Activated B cell treated with CpG ODN at 0.5 μM for 24 hours (primary cell): ENCODE data around the gene AVPI1. TPM values are rescaled to one million over a fixed set of nuclear protein-coding genes. Genes with fewer than 3 reads are reported as not detected.

ENCODE experiments used
- ATAC-seq: fragments of 200-7000 bp; cut with Tn5 transposase; one replicate; pipeline ENCODE4 v1.10.0; 2021; ENCODE audit warnings: low read depth, mild to moderate bottlenecking, moderate library complexity
- CTCF ChIA-PET: fragments of 350-600 bp; sonication (Branson Sonifier 250); formaldehyde crosslinking; loops from one replicate; lab custom pipeline; 2021; ENCODE audit warnings: antibody characterized with exemption; lab: Charles Lee
- POLR2A ChIA-PET: fragments of 350-600 bp; sonication (Branson Sonifier 250); formaldehyde crosslinking; loops from one replicate; lab custom pipeline; 2021; ENCODE audit warnings: antibody characterized with exemption; lab: Charles Lee
- DNase-seq: peaks from one replicate; pipeline ENCODE4 v3.0.0; 2022
- H3K27ac Mint-ChIP-seq: one replicate; pipeline ENCODE4 v1.8.0; 2020; ENCODE audit warnings: mixed read lengths
- H3K27me3 Mint-ChIP-seq: one replicate; pipeline ENCODE4 v1.8.0; 2021; ENCODE audit warnings: mixed read lengths
- H3K36me3 Mint-ChIP-seq: one replicate; pipeline ENCODE4 v1.8.0; 2021; ENCODE audit warnings: low read depth, mixed read lengths
- H3K4me1 Mint-ChIP-seq: one replicate; pipeline ENCODE4 v1.8.0; 2021; ENCODE audit warnings: mixed read lengths
- H3K4me3 Mint-ChIP-seq: one replicate; pipeline ENCODE4 v1.8.0; 2020; ENCODE audit warnings: mild to moderate bottlenecking, mixed read lengths
- H3K9me3 Mint-ChIP-seq: one replicate; pipeline ENCODE4 v1.8.0; 2020; ENCODE audit warnings: mixed read lengths
- intact Hi-C: fragments of 100-400 bp; cut with micrococcal nuclease; formaldehyde crosslinking; loops from one replicate; pipeline ENCODE4 v1.15.1; 2024
- total RNA-seq: library from RNA; stranded (reverse); gene quantifications from 2 replicates; pipeline ENCODE4 v1.2.3, GENCODE V29; 2022
- TF ChIP-seq, protein P1 (sequence below): fragments of 200-600 bp; IDR thresholded peaks from one replicate; pipeline ENCODE4 v1.8.0; 2022; ENCODE audit warnings: antibody characterized with exemption, mild to moderate bottlenecking

The AVPI1 gene
- total RNA-seq, 1 donor from 2014 or later, result 0.51 TPM

DNA sequence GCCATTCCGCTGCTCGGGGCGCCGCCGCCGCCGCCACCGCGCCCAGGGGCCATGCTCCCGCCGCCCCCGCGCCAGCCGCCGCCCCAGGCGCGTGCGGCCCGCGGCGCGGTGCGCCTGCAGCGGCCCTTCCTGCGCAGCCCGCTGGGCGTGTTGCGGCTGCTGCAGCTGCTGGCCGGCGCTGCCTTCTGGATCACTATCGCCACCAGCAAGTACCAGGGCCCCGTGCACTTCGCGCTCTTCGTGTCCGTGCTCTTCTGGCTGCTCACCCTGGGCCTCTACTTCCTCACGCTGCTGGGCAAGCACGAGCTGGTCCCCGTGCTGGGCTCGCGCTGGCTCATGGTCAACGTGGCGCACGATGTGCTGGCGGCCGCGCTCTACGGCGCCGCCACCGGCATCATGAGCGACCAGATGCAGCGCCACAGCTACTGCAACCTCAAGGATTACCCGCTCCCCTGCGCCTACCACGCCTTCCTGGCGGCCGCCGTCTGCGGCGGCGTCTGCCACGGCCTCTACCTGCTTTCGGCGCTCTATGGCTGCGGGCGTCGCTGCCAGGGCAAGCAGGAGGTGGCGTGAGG is 26.9 kb upstream of the AVPI1 start:
- TF ChIP-seq, protein P1, sequence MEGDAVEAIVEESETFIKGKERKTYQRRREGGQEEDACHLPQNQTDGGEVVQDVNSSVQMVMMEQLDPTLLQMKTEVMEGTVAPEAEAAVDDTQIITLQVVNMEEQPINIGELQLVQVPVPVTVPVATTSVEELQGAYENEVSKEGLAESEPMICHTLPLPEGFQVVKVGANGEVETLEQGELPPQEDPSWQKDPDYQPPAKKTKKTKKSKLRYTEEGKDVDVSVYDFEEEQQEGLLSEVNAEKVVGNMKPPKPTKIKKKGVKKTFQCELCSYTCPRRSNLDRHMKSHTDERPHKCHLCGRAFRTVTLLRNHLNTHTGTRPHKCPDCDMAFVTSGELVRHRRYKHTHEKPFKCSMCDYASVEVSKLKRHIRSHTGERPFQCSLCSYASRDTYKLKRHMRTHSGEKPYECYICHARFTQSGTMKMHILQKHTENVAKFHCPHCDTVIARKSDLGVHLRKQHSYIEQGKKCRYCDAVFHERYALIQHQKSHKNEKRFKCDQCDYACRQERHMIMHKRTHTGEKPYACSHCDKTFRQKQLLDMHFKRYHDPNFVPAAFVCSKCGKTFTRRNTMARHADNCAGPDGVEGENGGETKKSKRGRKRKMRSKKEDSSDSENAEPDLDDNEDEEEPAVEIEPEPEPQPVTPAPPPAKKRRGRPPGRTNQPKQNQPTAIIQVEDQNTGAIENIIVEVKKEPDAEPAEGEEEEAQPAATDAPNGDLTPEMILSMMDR, result no peak
- intact Hi-C loops, result loop anchor here (1.0 to 2.0 kb wide), 3 partner anchors 17 to 27 kb away; partner anchors contain the start of genes AVPI1 and ZFYVE27
- DNase-seq (peak; percentile 50), ATAC-seq (peak; percentile 84)
- Mint-ChIP-seq H3K9me3 (no peaks in the 10 kb centered on the region), H3K27ac (peak overlapping the region; percentile 73), H3K4me1 (peaks cover 14% of the 10 kb centered on the region), H3K4me3 (peak overlapping the region; percentile 97), H3K27me3 (peaks cover 23% of the 10 kb centered on the region), H3K36me3 (peaks cover 4% of the 10 kb centered on the region)
- ChIA-PET POLR2A (interaction anchor here (1.1 to 2.0 kb wide), 3 partner anchors 18 to 27 kb away, joined by 3 to 16 read pairs (median 9); partner anchors contain the start of genes AVPI1 and ZFYVE27), CTCF (interaction anchor here (0.7 to 1.5 kb wide), 3 partner anchors 14 to 30 kb away, joined by 3 to 4 read pairs (median 4); no protein-coding TSS in a partner anchor)

DNA sequence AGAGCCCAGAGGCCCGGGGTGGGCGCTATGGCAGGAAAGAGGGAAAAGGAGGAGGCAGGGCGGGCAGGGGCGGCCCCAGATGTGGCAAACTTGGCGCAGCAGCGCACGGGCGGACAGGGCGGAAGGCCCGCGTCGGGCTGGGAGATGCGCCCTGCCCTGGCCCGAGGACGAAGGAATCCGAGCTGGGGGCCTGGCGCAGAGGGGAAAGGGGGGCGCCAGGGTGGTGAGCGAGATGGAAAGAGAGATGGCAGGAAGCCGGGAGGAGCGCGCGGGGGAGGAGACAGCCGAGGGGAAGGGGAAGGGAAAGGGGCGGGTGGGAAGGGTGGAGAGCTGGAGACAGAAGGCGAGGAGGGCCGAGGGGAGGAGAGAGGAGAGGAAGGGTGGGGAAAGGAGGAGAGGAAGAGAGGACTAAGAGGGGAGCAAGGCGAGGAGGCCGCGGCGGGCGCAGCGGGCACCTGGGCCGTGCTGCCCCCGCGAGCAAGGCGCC is 26.3 kb upstream of the AVPI1 start, which contains the start of gene MARVELD1:
Gene MARVELD1, plus strand, starts transcription at position 392 of the 487 bp plus-strand sequence. CDS start 147 bp downstream, outside the sequence.
- POLR2A ChIA-PET, result interaction anchor here (1.1 to 2.0 kb wide), 3 partner anchors 19 to 26 kb away, joined by 3 to 16 read pairs (median 9); partner anchors contain the start of genes AVPI1 and ZFYVE27
- Mint-ChIP-seq H3K36me3 (peaks cover 4% of the 10 kb centered on the region), H3K4me3 (peak within 1 kb of the TSS; percentile 97), H3K27ac (peak within 1 kb of the TSS; percentile 73), H3K9me3 (no peaks in the 10 kb centered on the region), H3K4me1 (peaks cover 14% of the 10 kb centered on the region), H3K27me3 (peaks cover 27% of the 10 kb centered on the region)
- intact Hi-C loops, result no loop called here
- DNase-seq (no peak), ATAC-seq (no peak)
- TF ChIP-seq, protein P1, result no peak
- CTCF ChIA-PET, result interaction anchor here (0.7 to 1.5 kb wide), 2 partner anchors 18 to 30 kb away, joined by 3 to 4 read pairs; no protein-coding TSS in a partner anchor

DNA sequence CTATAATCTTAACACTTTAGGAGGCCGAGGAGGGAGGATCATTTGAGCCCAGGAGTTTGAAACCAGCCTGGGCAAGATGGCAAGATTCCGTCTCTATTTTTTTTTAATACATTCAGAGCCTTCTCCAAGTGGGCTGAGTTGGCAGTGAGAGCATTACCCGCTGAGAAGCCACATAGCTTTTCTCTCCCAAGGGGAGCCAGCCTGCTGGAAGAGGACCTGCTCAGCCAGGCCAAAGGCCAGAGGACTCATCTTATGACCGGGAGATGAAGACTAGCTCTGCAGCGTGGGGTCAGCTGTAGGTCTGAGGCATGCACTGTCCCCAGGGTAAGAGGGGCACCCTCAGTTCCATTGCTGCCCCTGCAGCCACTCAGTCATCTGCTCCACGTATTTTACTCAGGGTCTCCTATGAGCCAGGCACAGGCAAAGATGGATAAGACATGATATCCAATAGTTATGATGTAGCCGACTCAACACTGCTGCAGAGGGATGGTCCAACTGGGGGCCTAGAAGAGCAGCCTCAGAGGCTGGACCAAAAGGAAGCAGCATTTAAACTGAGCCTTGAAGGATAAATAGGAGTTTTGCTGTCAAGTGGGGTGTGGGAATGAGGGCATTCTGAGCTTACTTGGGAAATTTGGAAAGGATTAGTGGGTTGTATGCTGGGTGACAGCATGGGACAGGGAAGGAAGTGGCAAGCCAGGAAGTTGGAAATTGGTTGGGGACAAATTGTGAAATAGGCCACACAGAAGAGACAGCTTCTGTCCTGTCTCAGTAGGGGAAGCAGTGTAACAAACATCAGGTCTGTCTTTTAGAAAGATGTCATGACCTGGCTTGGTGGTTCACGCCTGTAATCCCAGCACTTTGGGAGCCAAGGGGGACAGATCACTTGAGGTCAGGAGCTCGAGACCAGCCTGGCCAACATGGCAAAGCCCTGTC is 24.9 kb upstream of the AVPI1 start:
- intact Hi-C loops, result no loop called here
- H3K9me3 Mint-ChIP-seq, result no peaks in the 10 kb centered on the region
- H3K27me3 Mint-ChIP-seq, result peaks cover 33% of the 10 kb centered on the region
- no peak for DNase-seq
- H3K4me1 Mint-ChIP-seq, result peaks cover 14% of the 10 kb centered on the region
- TF ChIP-seq, protein P1, result no peak
- peak overlapping the region; percentile 21 for H3K4me3 Mint-ChIP-seq
- no peak for ATAC-seq
- peaks cover 4% of the 10 kb centered on the region for H3K36me3 Mint-ChIP-seq
- ChIA-PET POLR2A (interaction anchor here (0.6 kb wide), 1 partner anchor 13 kb away, joined by 4 read pairs; no protein-coding TSS in a partner anchor), CTCF (interaction anchor here (1.0 kb wide), 1 partner anchor 19 kb away, joined by 3 read pairs; no protein-coding TSS in a partner anchor)
- H3K27ac Mint-ChIP-seq, result no peak overlapping the region

DNA sequence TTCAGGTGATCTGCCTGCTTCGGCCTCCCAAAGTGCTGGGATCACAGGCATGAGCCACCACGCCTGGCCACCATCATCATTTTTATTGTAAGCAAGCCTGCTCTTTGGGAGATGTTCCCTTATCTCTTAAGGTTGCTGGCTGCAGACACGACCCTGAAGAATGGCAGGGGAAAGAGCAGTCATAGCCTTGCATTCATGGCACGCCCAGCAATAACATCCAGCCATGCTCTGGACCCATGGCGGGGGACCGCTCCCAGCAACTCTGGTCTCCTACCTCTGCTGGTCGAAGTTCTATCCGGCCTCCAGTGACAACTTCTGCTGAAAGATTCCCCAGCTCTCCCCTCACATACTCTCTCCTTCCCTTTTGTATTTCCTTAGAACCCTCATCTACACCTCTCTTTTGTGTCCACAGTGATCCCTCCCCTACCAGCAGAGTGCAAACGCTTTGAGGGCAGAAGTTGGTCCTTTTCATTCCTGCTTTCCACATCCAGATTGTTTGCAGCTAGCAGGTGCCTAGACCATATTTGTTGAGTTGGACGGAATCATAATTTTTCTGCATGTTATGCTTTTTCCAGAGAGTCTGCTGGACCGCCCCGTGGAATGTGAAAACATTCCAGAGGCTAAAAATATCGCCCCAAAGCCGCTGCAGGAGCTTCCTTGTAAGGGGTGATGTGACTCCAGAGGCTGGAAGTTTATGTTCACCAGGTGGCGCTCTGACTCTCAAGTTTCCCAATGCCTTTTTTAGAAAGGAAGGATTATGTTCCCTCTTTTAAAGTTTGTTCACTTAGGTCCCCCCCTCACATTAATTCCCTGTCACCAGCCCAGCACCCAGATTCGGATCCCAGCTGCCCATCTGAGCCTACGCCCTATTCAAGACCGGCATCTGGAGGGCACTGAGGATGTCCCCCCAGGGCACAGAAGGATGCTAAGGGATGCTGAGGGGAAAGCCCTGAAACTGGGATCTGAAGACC is 22.2 kb upstream of the AVPI1 start:
- peaks cover 10% of the 10 kb centered on the region for H3K4me1 Mint-ChIP-seq
- H3K36me3 Mint-ChIP-seq, result peaks cover 4% of the 10 kb centered on the region
- ChIA-PET CTCF (interaction anchor here (0.7 to 4.5 kb wide), 13 partner anchors 8 to 333 kb away, joined by 3 to 39 read pairs (median 5); partner anchors contain the start of genes AVPI1 and ZFYVE27), POLR2A (interaction anchor here (0.6 kb wide), 1 partner anchor 31 kb away, joined by 7 read pairs; no protein-coding TSS in a partner anchor)
- intact Hi-C loops, result loop anchor here (1.0 kb wide), 1 partner anchor 22 kb away; no protein-coding TSS in a partner anchor
- no peaks in the 10 kb centered on the region for H3K9me3 Mint-ChIP-seq
- no peak overlapping the region for H3K27ac Mint-ChIP-seq
- TF ChIP-seq, protein P1, result no peak
- H3K4me3 Mint-ChIP-seq, result no peak overlapping the region
- ATAC-seq (no peak), DNase-seq (no peak)
- H3K27me3 Mint-ChIP-seq, result peaks cover 38% of the 10 kb centered on the region
